ENCODE data around the gene SPATA12. TPM values are rescaled to one million over a fixed set of nuclear protein-coding genes. Genes with fewer than 3 reads are reported as not detected.

The SPATA12 gene
- total RNA-seq, 2 experiments from 2014 or later, result not detected

- H3K27me3 Mint-ChIP-seq, result peaks cover 14% of the 10 kb centered on the region
- ChIA-PET POLR2A (no interaction called here), CTCF (no interaction called here)
- H3K36me3 Mint-ChIP-seq (ENCODE audit: low read depth), result no peaks in the 10 kb centered on the region
- TF ChIP-seq CTCF (IDR thresholded peaks at IDR 0.05), result no peak
- H3K27ac Mint-ChIP-seq, result no peak overlapping the region
- no peak for DNase-seq
- intact Hi-C loops (cut with micrococcal nuclease), result no loop called here
- no peaks in the 10 kb centered on the region for H3K4me1 Mint-ChIP-seq (ENCODE audit: low read depth)
- H3K9me3 Mint-ChIP-seq, result no peaks in the 10 kb centered on the region
- H3K4me3 Mint-ChIP-seq, result no peak overlapping the region
- ATAC-seq, result no peak
Measured at GRCh38 chr3:57085211-57085610, 24.7 kb downstream of the SPATA12 start.

GRCh38 chr3:57086201-57086600 lies 25.7 kb downstream of the SPATA12 start:
- Mint-ChIP-seq H3K27ac (no peak overlapping the region), H3K27me3 (peaks cover 6% of the 10 kb centered on the region), H3K4me1 (ENCODE audit: low read depth) (no peaks in the 10 kb centered on the region), H3K36me3 (ENCODE audit: low read depth) (no peaks in the 10 kb centered on the region), H3K4me3 (no peak overlapping the region), H3K9me3 (no peaks in the 10 kb centered on the region)
- TF ChIP-seq CTCF (IDR thresholded peaks at IDR 0.05), result no peak
- intact Hi-C loops (cut with micrococcal nuclease), result no loop called here
- no peak for DNase-seq
- CTCF ChIA-PET, result interaction anchor here (0.8 to 7.3 kb wide), 2 partner anchors 14 to 26 kb away, joined by 3 to 40 read pairs; no protein-coding TSS in a partner anchor
- ATAC-seq, result no peak
- POLR2A ChIA-PET, result no interaction called here

- Mint-ChIP-seq H3K27ac (no peak overlapping the region), H3K36me3 (ENCODE audit: low read depth) (no peaks in the 10 kb centered on the region), H3K9me3 (no peaks in the 10 kb centered on the region), H3K4me3 (no peak overlapping the region), H3K27me3 (peaks cover 3% of the 10 kb centered on the region), H3K4me1 (ENCODE audit: low read depth) (no peaks in the 10 kb centered on the region)
- POLR2A ChIA-PET, result interaction anchor here (0.6 to 1.2 kb wide), 3 partner anchors 61 to 297 kb away, joined by 3 read pairs; no protein-coding TSS in a partner anchor
- TF ChIP-seq CTCF (IDR thresholded peaks at IDR 0.05), result no peak
- ATAC-seq, result no peak
- CTCF ChIA-PET, result interaction anchor here (1.7 to 7.3 kb wide), 2 partner anchors 13 to 92 kb away, joined by 5 to 40 read pairs; no protein-coding TSS in a partner anchor
- intact Hi-C loops (cut with micrococcal nuclease), result no loop called here
- DNase-seq, result no peak
Measured at GRCh38 chr3:57087361-57088092, 27.1 kb downstream of the SPATA12 start.

DNA sequence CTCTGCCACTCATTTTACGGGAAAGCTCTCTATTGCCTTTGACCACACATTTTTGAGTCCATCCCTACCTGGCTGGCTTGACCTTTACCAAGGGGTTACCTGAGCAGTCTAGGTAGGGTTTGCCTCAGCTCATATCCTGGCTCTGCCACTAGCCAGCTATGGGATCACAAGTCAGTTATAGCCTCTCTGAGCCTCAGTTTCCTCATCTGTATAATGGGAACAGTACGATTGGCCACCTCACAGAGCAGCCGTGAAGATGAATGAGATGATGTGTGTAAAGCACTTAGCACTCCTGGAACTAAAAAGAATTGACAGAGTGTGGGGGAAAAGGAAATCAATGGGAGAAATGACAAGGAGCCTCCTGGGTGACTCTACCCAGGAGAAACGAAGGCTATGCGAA lies 28.0 kb downstream of the SPATA12 start:
- H3K9me3 Mint-ChIP-seq, result no peaks in the 10 kb centered on the region
- H3K4me3 Mint-ChIP-seq, result no peak overlapping the region
- POLR2A ChIA-PET, result interaction anchor here (1.2 kb wide), 1 partner anchor 146 kb away, joined by 3 read pairs; no protein-coding TSS in a partner anchor
- H3K4me1 Mint-ChIP-seq (ENCODE audit: low read depth), result no peaks in the 10 kb centered on the region
- peaks cover 3% of the 10 kb centered on the region for H3K27me3 Mint-ChIP-seq
- no peak overlapping the region for H3K27ac Mint-ChIP-seq
- no peak for TF ChIP-seq CTCF (IDR thresholded peaks at IDR 0.05)
- intact Hi-C loops (cut with micrococcal nuclease), result no loop called here
- no peak for DNase-seq
- CTCF ChIA-PET, result interaction anchor here (1.7 to 7.3 kb wide), 2 partner anchors 12 to 93 kb away, joined by 5 to 40 read pairs; no protein-coding TSS in a partner anchor
- no peaks in the 10 kb centered on the region for H3K36me3 Mint-ChIP-seq (ENCODE audit: low read depth)
- no peak for ATAC-seq

GRCh38 chr3:57089043-57089442 lies 28.6 kb downstream of the SPATA12 start:
- TF ChIP-seq CTCF (IDR thresholded peaks at IDR 0.05), result no peak
- intact Hi-C loops (cut with micrococcal nuclease), result no loop called here
- DNase-seq (no peak), ATAC-seq (no peak)
- Mint-ChIP-seq H3K9me3 (no peaks in the 10 kb centered on the region), H3K27me3 (peaks cover 3% of the 10 kb centered on the region), H3K36me3 (ENCODE audit: low read depth) (no peaks in the 10 kb centered on the region), H3K4me1 (ENCODE audit: low read depth) (no peaks in the 10 kb centered on the region), H3K4me3 (no peak overlapping the region), H3K27ac (no peak overlapping the region)
- POLR2A ChIA-PET, result no interaction called here
- CTCF ChIA-PET, result interaction anchor here (7.3 kb wide), 1 partner anchor 12 kb away, joined by 40 read pairs; no protein-coding TSS in a partner anchor

All from activated CD8-positive, alpha-beta T cell treated with anti-CD3 and anti-CD28 coated beads for 36 hours (primary cell).